NCI-H146 treated with DMSO at 0.1 percent for 48 hours (cell line): ENCODE data around the gene OXTR.

Experiments
- DNase-seq: peaks from one replicate; lab custom pipeline; 2025; ENCODE audit not compliant: unreplicated experiment; lab: John Stamatoyannopoulos, UW

The OXTR gene

GRCh38 chr3:8713901-8714759, 55.3 kb downstream of the OXTR start:
- no peak for DNase-seq

- DNase-seq, result no peak
Measured at GRCh38 chr3:8712908-8713255, 56.5 kb downstream of the OXTR start.

- no peak for DNase-seq
Measured at GRCh38 chr3:8712045-8712907, 57.1 kb downstream of the OXTR start.

- no peak for DNase-seq
Measured at GRCh38 chr3:8709801-8710507, 59.5 kb downstream of the OXTR start.

- no peak for DNase-seq
Measured at GRCh38 chr3:8709287-8709686, 60.1 kb downstream of the OXTR start.

GRCh38 chr3:8705575-8705974, 63.8 kb downstream of the OXTR start:
- no peak for DNase-seq

GRCh38 chr3:8702560-8702959, 66.9 kb downstream of the OXTR start:
- DNase-seq, result no peak
